ENCODE measurements around the gene PDP2. TPM values are rescaled to one million over a fixed set of nuclear protein-coding genes. Genes with fewer than 3 reads are reported as not detected.

Gene PDP2
- total RNA-seq, 3 donors from 2014 or later (not counting 1 experiment from before 2014, with no cell fraction given): 10.2 to 16.5 (median 11.0) TPM

- H3K9me3 ChIP-seq (ENCODE audit: control insufficient read depth, insufficient read depth, low read length): no peaks in the 10 kb centered on the region
- DNase-seq (no peak), ATAC-seq (no peak)
- peaks cover 10 to 23% of the 10 kb centered on the region in 2 donors for H3K4me1 Mint-ChIP-seq
- no peaks in the 10 kb centered on the region for H3K36me3 Mint-ChIP-seq
- H3K27me3 Mint-ChIP-seq (ENCODE audit: low read depth in 2 of 2): no peaks in the 10 kb centered on the region
- no peak overlapping the region for H3K27ac ChIP-seq (ENCODE audit: low read length)
- H3K4me3 Mint-ChIP-seq: no peak overlapping the region
- H3K4me1 ChIP-seq (ENCODE audit: control insufficient read depth, insufficient read depth, low read length): peaks cover 14% of the 10 kb centered on the region
- H3K9me3 Mint-ChIP-seq: no peaks in the 10 kb centered on the region
- intact Hi-C loops (cut with micrococcal nuclease): no loop called here
- WGBS (ENCODE audit: insufficient coverage): 96% methylated on average over 16 of the region's 16 CpGs
- peaks cover 36% of the 10 kb centered on the region for H3K36me3 ChIP-seq (ENCODE audit: control insufficient read depth, insufficient read depth, low read length)
- H3K4me3 ChIP-seq (ENCODE audit: low read length): no peak overlapping the region
- TF ChIP-seq CTCF (IDR thresholded peaks at IDR 0.05): no peak
- H3K27me3 ChIP-seq (ENCODE audit: control insufficient read depth, insufficient read depth, low read length): no peaks in the 10 kb centered on the region
- no peak overlapping the region for H3K27ac Mint-ChIP-seq
These were observed 59.9 kb downstream of the PDP2 start for GRCh38 chr16:66940236-66940635.

Other genes with a start within 250 kb of the PDP2 start
- gene CMTM4, start 183.8 kb upstream of the PDP2 start, total RNA-seq: 1 to 10 TPM in 1 of 3 donors, under 1 TPM in 2; 0.61 to 1.4 (median 0.85) TPM
- gene DYNC1LI2, start 128.9 kb upstream of the PDP2 start, total RNA-seq: 100 to 1,000 TPM; 105 to 115 (median 110) TPM
- 1 to 10 TPM in 1 of 3 donors, under 1 TPM in 2; 0.33 to 1.0 (median 0.66) TPM for gene TERB1, start 78.9 kb upstream of the PDP2 start, total RNA-seq
- 10 to 100 TPM; 77.3 to 97.0 (median 78.5) TPM for gene NAE1, start 49.5 kb upstream of the PDP2 start, total RNA-seq
- not detected for gene CA7, start 36.1 kb upstream of the PDP2 start, total RNA-seq
- gene CDH16, start 38.4 kb downstream of the PDP2 start, total RNA-seq: not detected
- gene RRAD, start 45.0 kb downstream of the PDP2 start, total RNA-seq: 1 to 10 TPM; 1.8 to 4.5 (median 2.8) TPM
- 10 to 100 TPM; 57.2 to 62.8 (median 60.0) TPM for gene CIAO2B, start 53.9 kb downstream of the PDP2 start, total RNA-seq
- gene CES2, start 55.0 kb downstream of the PDP2 start, total RNA-seq: 10 to 100 TPM; 26.9 to 33.6 (median 33.1) TPM
- gene CES3, start 80.8 kb downstream of the PDP2 start, total RNA-seq: under 1 TPM; 0.19 to 0.95 (median 0.27) TPM
- gene CES4A, start 108.1 kb downstream of the PDP2 start, total RNA-seq: 1 to 10 TPM; 7.5 to 9.0 (median 8.8) TPM
- gene CBFB, start 148.6 kb downstream of the PDP2 start, total RNA-seq: 100 to 1,000 TPM in 1 of 3 donors, 10 to 100 TPM in 2; 96.1 to 102 (median 97.2) TPM
- gene PHAF1, start 229.4 kb downstream of the PDP2 start, total RNA-seq: 10 to 100 TPM; 17.0 to 22.4 (median 22.0) TPM

All from natural killer cell (primary cell).